GM18519 (cell line): ENCODE data around the gene TMEM120B.

Experiments used
- ATAC-seq: cut with Tn5 transposase; IDR thresholded peaks from one replicate; pipeline ENCODE4 v1.9.1; 2021; ENCODE audit warnings: mild to moderate bottlenecking, moderate library complexity; ENCODE audit not compliant: unreplicated experiment, low FRiP score

The TMEM120B gene

DNA sequence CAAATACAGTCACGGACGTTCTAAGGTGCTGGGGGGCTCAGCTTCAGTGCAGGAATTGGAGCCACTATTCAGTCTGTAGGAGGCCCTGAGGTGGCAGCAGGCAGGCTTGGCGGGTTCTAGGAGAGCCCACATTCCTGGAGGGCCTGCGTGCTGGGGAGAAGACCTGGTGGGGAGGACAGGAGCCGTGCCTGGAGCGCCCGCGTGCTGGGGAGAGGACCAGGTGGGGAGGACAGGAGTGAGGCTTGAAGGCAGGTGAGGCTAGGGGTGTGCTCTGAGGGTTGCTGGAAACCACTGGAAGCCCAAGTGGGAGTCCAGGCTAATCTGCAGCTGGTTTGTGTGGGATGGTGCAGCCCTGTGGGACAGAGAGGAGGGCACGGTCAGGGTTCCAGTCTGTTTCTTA is 57.8 kb downstream of the TMEM120B start:
- no peak for ATAC-seq

DNA sequence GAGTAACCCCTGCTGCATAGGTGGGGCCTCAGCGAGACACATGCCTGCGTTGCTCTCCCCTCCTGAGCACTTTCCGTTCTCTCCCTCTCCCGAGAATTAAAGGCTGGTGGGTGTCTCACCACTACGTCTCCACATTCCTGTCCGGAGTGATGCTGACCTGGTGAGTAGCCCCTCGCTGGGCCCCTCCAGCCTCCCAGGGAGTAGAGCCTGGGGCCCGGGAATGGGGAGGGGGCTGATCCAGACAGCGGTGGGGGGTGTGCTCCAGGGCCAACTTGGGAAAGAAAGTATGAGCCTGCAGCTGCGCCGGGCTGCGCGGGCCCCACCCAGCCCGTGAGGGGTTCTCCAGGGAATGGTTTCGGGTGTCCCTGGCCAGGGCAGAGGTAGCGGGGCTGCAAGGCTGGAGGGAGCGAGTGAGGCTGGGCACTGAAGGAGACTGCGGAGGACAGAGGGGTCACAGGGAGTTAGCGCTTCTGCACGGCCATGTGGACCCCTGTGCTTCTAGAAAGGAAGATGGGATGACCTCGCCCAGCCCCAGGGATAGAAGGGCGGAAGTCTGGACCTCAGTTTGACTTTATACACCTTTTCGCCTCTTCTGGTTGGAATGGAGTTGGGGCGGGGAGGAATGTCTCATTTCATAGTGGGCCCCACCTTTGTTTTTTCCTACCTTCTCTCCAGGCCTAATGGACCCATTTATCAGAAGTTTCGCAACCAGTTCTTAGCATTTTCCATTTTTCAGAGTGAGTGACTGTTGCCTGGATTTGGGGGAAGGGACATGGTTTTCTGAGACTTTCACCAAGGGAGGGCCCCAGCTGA is 58.5 kb downstream of the TMEM120B start:
- ATAC-seq, result no peak

DNA sequence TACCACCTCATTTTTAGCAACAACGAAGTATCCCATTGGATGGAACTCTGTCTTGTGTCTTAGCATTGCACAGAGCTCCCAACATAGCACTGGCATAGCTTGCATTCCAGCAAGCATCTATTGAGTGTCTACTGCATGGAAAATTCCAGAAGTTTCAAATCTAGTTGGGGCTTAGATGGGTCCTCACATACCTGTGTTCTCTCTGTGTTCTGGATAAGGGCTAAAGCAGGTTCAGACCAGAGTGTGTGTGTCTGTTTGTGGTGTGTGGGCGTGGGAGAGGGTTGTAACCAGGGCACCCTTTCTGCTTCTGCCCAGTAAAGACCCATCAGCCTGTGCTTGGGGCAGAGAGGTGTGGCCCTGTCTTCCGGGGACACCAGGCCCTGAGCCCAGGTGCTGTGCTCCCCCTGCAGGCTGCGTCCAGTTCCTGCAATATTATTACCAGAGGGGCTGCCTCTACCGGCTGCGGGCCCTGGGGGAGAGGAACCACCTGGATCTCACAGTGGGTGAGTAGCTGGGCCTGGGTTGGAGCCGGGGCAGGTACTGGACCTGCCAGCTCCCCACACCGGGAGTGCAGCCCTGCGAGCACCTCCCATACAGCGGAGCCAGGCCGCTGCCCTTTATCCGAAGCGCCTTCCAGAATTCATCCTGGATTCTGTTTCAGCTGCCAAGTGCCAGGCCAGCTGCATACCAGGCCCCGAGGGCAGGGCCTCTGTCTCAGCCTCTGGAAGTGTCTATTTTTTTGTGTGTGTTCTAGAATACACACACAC is 60.6 kb downstream of the TMEM120B start:
- peak; percentile 68 for ATAC-seq

DNA sequence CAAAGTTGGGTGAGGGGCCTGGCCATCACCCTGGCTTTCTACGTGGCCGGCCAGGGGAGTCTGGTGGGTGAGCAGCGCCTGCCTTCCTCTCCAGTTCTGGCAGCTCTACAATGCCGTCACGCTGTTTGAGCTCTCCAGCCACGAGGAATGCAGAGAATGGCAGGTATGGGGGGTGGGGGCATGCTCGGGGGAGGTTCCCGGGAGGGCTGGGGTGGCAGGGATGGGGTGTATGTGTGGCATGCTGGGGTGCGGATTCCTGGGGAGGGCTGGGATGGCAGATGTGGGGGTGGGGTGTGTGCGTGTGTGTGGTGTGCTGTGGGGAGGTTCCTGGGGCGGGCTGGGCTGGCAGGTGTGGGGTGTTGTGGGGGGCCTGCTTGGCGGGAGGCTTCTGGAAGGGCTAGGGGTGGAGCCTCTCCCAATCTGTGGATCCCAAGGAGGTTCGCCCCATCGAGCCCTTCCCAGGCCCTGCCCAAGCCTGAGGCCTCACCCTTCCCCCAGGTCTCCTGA is 62.5 kb downstream of the TMEM120B start:
- no peak for ATAC-seq

DNA sequence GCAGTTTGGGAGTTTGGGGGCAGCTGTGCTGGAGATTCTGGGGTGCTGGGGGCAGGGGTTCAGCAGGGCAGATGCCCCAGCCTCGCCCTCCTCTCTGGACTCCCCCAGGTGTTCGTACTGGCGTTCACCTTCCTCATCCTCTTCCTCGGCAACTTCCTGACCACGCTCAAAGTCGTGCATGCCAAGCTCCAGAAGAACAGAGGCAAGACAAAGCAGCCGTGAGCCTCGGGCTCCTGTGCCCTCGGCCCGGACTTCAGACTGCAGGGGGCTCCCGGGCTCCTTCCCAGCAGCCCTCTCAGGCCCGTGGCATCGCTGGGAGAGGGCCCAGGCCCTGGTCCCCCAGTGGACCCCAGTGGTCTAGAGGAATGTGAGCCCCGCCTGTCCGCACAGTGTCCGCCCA is 62.9 kb downstream of the TMEM120B start:
- no peak for ATAC-seq

DNA sequence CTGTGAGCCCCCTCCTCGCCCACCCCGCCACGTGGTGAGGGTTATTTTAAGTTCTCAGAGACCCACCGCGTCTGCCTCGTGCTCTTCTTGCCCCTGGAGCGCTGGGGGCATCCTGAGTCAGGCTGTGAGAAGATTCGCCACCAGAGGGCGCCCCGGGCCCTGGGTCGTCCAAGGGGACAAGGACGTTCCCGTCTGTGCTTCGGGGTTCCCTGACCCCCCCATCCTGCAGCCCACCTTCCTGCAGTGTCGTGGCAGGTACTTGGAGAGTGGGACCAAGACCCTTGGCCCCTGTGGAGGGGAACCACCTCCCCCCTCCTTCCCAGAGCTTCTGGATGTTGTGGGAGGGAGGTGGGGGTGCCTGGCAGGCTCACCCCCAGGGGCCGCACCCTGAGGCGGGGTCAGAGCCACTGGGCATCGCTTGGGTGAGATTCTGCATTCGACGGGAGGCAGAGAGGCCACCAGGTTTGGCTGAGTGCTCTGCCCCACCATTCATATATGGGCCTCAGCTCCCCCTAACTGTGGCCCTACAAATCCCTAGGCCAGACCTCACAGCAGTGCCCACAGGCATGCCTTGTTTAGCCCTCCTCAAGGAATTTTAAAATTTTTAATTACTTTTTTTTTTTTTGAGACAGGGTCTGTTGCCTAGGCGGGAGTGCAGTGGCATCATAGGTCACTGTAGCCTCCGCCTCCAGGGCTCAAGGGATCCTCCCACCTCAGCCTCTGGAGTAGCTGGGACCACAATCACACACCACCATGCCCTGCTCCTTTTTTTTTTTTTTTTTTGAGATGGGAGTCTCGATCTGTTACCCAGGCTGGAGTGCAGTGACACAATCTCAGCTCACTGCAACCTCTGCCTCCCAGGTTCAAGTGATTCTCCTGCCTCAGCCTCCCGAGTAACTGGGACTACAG is 63.9 kb downstream of the TMEM120B start:
- no peak for ATAC-seq

DNA sequence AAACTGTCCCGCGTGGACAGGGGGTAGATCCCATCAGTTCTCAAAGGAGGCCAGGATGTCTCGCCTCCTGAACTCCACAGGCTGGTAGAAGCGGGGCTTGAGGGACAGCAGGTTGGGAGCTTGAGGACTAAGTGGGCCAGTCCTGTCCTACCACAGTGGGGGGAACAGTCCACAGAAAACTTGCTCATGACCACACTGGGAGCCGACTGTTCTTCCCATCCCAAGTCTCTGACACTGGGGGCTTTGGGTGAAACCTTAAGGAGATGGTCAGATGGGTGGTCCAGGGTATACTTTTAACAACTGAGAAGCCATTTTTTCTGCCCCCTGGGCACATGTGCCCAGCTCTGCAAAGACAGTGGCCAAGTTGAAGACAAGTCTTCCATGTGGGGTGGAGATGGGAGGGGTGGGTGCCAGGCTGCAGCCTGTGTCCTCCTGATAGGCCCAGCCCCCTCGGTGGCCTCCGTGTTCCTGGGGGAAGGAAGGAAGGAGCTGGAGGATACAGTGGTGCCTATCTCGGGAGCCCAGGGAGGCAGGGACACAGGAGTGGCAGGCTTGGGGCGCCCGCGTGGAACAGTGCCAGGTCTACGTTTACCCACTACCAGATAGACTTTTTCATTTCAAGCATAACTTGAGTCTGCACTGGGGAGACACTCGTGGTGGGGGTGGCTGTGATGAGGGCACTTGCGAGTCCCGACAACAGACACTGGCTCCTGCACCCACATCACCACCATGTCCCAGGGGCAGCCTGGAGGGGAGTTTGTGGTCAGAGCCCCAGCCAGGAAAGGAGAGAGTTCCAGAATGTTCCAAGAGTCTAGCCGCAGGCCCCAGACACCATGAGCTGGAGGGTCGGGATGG is 66.2 kb downstream of the TMEM120B start:
- ATAC-seq, result no peak

DNA sequence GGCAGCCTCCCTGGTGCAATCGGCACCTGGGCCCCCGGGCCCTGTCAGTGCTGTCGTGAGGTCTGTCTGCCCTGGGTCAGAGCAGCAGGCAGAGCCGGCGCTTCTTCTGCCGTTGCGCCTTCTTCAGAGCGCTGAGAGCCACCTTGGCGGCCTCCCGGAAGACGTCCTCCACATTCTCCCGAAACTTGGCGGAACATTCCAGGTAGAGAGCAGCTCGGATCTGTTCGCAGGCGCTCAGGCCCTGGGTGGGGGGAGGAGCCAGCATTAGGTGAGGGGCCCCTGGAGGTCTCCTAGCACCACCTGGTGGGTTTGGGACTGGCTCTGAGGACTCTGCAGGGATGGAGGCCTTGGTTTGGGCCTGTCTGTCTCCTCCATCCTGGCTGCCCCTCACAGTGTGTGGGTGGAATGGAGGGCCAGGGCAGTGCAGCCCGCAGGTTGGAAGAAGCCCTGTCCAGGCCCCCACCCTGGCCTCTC is 66.9 kb downstream of the TMEM120B start:
- no peak for ATAC-seq

DNA sequence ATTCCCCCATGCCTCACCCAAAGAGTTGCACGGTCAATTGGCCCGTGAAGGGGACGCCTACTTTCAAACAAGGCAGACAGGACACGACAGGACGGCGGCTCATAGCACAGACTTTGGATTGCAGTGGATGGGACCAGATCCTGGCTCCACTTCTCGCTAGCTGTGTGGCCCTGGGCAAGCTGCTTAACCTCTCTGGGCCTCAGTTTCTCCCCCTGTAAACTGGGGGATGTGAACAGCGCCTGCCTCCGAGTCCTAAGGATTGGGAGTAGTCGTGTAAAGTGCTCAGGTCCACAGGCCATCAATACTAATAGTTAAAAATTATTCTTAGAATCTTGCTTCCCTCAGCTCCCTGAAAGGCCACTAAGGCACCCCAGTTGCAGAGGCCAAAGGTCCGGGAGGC is 67.9 kb downstream of the TMEM120B start:
- no peak for ATAC-seq

DNA sequence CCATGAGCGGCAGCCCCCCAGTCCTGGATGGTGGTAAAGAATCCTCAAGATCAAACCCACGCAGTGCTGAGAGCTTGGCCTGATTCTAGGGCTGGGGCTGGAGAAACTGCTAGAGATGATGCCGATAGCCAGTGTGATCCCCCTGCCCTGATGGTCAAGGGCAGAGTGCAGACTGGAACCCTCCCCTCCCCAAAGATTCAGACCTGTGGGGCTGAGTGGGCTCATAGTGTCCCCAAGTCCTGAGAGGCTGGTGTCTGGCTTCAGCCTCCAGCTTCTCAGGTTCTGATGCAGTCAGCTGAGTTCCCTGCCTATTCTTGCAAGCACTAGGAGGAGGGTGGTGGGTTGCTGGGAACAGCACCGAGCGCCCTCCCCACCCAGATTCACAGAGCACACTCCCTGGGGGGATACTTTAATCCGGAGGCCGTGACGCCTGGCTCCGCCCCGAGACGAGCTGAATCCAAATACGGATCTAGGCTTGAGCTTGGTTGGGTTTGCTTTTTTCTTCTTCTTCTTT is 69.0 kb downstream of the TMEM120B start:
- no peak for ATAC-seq

DNA sequence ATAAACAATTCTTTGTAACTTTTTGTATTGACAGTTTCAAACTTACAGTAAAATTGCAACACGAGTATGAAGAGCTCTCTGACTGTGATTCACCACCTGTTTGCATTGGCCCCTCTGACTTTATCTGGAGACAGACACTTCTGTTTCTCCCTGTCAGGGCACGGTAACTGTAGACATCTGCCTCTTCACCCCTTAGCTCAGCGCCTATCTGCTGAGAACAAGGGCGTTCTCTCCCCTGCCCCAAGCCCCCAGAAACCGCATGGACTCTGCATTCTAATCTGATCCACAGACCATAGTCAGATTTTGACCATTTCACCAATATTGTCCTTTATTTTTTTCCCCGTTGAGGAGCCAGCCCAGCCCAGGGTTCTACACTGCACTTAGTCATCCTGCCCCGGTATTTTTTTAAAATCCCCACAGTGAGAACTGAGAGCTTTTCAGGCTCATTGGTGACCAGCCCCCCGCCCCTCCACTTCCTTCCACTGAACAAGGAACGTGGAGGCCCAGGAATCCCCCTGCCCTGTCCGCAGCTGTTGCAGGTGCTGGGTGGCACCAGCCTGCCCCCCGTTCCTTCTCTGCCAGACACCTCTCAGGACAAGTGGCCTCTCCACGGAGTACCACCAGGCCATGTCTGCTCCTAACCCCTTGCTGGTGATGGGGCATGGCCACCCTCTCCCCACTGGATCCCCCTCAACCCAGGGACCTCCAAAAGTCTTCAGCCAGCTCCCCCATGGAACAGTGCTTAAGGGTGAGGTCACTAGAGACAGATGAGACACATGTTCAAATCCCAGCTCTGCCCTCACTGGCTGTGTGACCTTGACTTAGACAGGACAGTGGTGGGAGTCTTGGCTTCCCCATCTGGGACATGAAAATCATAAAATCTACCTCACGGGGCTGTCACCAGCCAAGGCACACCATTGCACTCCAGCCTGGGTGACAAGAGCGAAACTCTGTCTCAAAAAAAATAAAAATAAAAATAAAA is 69.7 kb downstream of the TMEM120B start:
- no peak for ATAC-seq

DNA sequence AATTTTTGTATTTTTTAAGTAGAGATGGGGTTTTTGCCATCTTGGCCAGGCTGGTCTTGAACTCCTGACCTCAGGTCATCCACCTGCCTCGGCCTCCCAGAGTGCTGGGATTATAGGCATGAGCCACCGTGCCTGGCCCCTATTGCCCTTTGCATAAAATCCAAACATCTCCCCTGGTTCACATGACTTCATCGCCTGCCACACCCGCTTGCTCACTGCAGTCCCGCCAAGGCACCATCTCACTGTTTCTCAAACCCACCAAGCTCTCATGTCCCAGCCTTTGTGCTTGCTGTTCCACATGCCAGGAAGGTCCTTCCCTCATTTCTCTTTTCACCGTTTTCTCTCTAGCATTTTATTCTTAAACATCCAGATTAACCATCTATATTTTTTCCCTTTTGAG is 71.2 kb downstream of the TMEM120B start:
- no peak for ATAC-seq

DNA sequence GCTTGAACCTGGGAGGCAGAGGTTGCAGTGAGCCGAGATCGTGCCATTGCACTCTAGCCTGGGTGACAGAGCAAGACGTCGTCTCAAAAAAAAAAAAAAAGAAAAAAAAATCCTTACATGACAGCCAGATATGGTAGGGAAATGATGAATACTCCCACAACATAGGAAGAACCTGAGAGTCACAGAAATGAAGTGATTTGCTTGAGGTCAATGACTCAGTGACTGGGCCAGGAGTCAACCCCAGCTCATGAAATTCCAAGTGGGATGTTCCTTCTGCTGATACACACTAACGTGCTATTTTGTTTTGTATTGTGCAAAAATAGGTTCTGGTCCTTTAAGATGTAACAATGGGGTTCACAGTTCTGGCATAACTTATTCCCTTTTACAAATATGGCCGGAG is 71.9 kb downstream of the TMEM120B start:
- ATAC-seq, result no peak

DNA sequence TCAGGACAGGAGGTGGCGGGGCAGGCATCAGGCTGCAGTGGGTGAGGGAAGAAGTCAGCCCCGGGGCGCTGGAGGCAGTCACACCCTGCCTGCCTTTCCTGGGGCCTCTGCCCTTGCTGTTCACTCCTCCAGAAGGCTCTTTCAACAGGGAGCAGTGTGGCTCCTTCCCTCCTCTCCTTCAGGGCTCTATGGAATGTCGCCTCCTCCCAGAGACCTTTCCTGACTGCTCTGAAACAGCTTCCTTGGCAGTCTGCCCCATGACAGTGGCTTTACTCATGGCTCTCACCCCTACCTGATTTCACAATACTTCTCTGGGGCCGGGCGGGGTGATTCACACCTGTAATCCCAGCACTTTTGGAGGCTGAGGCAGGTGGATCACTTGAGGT is 73.9 kb downstream of the TMEM120B start:
- ATAC-seq, result no peak

DNA sequence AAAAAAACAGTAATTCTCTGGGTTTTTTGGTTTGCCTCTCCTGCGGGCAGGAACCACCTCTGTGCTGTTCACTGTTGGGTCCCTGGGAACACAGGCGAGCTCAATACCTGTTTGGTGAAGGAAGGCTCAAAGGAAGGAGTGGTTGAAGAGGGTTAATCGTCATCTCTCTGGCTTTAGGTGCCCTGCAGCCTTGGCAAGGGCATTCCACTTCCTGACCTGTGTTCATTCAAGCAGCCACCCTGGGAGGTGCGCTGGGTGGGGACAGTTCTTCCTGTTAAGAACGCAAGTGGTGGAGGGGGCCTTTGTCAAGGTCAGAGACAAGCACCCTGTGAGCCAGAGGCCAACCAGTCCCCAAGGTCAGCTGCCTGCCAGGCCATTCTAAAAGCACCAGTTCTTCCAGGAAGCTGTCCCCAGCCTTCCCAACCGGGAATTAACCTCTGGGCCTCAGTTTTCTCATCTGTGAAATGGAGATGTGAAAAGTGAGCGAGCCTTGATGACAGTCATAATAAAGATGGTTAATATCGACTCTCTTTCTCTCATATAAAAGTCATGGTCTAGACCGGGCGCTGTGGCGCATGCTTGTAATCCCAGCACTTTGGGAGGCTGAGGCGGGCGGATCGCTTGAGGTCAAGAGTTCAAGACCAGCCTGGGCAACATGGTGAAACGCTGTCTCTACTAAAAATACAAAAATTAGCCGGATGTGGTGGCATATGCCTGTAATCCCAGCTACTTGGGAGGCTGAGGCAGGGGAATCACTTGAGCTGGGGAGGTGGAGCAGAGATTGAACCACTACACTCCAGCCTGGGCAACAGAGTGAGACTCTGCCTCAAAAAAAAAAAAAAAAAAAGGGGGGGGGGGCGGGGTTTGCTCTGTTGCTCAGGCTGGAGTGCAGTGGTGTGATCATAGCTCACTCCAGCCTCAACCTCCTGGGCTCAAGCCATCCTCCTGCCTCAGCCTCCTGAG is 74.8 kb downstream of the TMEM120B start:
- ATAC-seq, result no peak

DNA sequence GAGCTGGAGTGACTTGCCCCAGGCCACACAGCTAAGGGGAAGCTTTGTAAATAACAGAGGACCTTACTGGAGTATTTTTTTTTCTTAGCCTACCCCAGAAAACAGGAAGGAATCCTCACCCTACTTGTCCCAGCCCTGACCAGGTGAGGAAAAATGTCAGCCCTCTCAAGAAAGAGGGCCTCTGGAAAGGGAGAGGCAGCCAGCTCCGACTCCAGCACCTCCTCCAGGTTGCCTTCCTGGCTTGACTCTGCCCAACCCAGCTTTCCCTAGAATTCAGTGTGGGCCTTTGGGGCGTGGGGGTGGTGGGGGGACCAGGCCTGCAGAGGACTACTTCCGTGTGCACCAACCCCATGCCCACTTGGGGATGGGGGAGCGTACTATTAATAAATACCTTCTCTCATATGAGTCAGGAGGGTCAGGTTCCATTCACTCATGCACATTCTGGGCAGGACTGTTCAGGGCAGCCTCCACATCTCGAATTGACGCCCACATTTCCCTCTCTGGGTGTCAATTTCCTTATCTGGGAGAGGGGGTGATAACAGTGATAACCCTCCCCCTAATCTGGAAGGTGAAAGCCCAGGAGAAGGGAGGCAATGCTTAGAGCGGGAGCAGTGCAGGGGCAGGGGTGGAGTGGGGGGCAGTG is 75.7 kb downstream of the TMEM120B start:
- no peak for ATAC-seq
